WTC11 (cell line): ENCODE measurements around the gene SOX5. TPM values are rescaled to one million over a fixed set of nuclear protein-coding genes. Genes with fewer than 3 reads are reported as not detected.
A peak's percentile ranks its signal among the peaks of the same experiment; 100 is the strongest.

Experiments
- ATAC-seq: fragments of 200-7000 bp; cut with Tn5 transposase; 2 replicates; pipeline ENCODE4 v1.10.0; 2021; ENCODE audit warnings: mild to moderate bottlenecking, moderate library complexity
- CTCF ChIA-PET: fragments of 300-600 bp; sonication (Branson Sonifier 250); formaldehyde crosslinking; loops from one replicate; lab custom pipeline; 2021; ENCODE audit warnings: antibody characterized with exemption; lab: Charles Lee
- POLR2A ChIA-PET: fragments of 350-600 bp; sonication (Branson Sonifier 250); formaldehyde crosslinking; loops from one replicate; lab custom pipeline; 2021; ENCODE audit warnings: antibody characterized with exemption; lab: Charles Lee
- DNase-seq: peaks from one replicate; pipeline ENCODE4 v3.0.0; 2021; ENCODE audit warnings: low spot score
- H3K27ac Mint-ChIP-seq: 2 replicates; pipeline ENCODE4 v1.8.0; 2021; ENCODE audit warnings: mixed read lengths
- H3K27me3 Mint-ChIP-seq: 2 replicates; pipeline ENCODE4 v1.8.0; 2021; ENCODE audit warnings: low read depth, mild to moderate bottlenecking, moderate library complexity, mixed read lengths
- H3K36me3 Mint-ChIP-seq: 2 replicates; pipeline ENCODE4 v1.8.0; 2021; ENCODE audit warnings: mixed read lengths
- H3K4me1 Mint-ChIP-seq: 2 replicates; pipeline ENCODE4 v1.8.0; 2022; ENCODE audit warnings: mixed read lengths
- H3K4me3 Mint-ChIP-seq: 2 replicates; pipeline ENCODE4 v1.8.0; 2021; ENCODE audit warnings: mild to moderate bottlenecking, moderate library complexity, mixed read lengths
- H3K9me3 Mint-ChIP-seq: 2 replicates; pipeline ENCODE4 v1.8.0; 2021; ENCODE audit warnings: mixed read lengths
- CREB1 ChIP-seq: sonication (generic); formaldehyde crosslinking; IDR thresholded peaks from 2 replicates; pipeline ENCODE4 v1.8.0; 2023; ENCODE audit warnings: mild to moderate bottlenecking, missing genetic modification reagents
- ELF4 ChIP-seq: sonication (generic); formaldehyde crosslinking; IDR thresholded peaks from 2 replicates; pipeline ENCODE4 v1.8.1; 2022; ENCODE audit warnings: low read depth, mild to moderate bottlenecking, moderate library complexity, missing genetic modification reagents
- MXD4 ChIP-seq: fragments of 250-450 bp; sonication (Bioruptor Pico); IDR thresholded peaks from 2 replicates; pipeline ENCODE4 v1.8.0; 2021; ENCODE audit warnings: mild to moderate bottlenecking, moderate library complexity, borderline replicate concordance
- NFE2L1 ChIP-seq: sonication (generic); formaldehyde crosslinking; IDR thresholded peaks from 2 replicates; pipeline ENCODE4 v1.8.1; 2023; ENCODE audit warnings: missing genetic modification reagents
- NR1H2 ChIP-seq: sonication (generic); formaldehyde crosslinking; IDR thresholded peaks from 2 replicates; pipeline ENCODE4 v1.9.0; 2021; ENCODE audit warnings: mild to moderate bottlenecking, moderate library complexity, missing genetic modification reagents
- OVOL2 ChIP-seq: fragments of 250-450 bp; sonication (Bioruptor Pico); IDR thresholded peaks from 2 replicates; pipeline ENCODE4 v1.9.0; 2021; ENCODE audit warnings: mild to moderate bottlenecking, borderline replicate concordance
- RORB ChIP-seq: fragments of 250-450 bp; sonication (Bioruptor Pico); IDR thresholded peaks from 2 replicates; pipeline ENCODE4 v1.9.0; 2021; ENCODE audit warnings: mild to moderate bottlenecking
- SOX15 ChIP-seq: fragments of 250-450 bp; sonication (Bioruptor Pico); IDR thresholded peaks from 2 replicates; pipeline ENCODE4 v1.9.0; 2021; ENCODE audit warnings: mild to moderate bottlenecking
- TEAD1 ChIP-seq: sonication (generic); formaldehyde crosslinking; IDR thresholded peaks from 2 replicates; pipeline ENCODE4 v1.8.0; 2022; ENCODE audit warnings: mild to moderate bottlenecking, missing genetic modification reagents
- TP53 ChIP-seq: sonication (generic); formaldehyde crosslinking; IDR thresholded peaks from 2 replicates; pipeline ENCODE4 v1.8.1; 2023; ENCODE audit warnings: mild to moderate bottlenecking, missing genetic modification reagents
- ZNF121 ChIP-seq: sonication (generic); formaldehyde crosslinking; IDR thresholded peaks from 2 replicates; pipeline ENCODE4 v1.8.0; 2023; ENCODE audit warnings: missing genetic modification reagents
- ZNF232 ChIP-seq: sonication (generic); formaldehyde crosslinking; IDR thresholded peaks from 2 replicates; pipeline ENCODE4 v1.8.0; 2022; ENCODE audit warnings: mild to moderate bottlenecking, missing genetic modification reagents
- ZNF396 ChIP-seq: fragments of 250-450 bp; sonication (Bioruptor Pico); IDR thresholded peaks from 2 replicates; pipeline ENCODE4 v1.8.0; 2021; ENCODE audit warnings: mild to moderate bottlenecking, moderate library complexity, borderline replicate concordance
- ZNF423 ChIP-seq: fragments of 250-450 bp; sonication (Bioruptor Pico); IDR thresholded peaks from 2 replicates; pipeline ENCODE4 v2.1.2; 2022; ENCODE audit warnings: mild to moderate bottlenecking, moderate library complexity
- total RNA-seq: library from RNA; stranded (reverse); gene quantifications from 3 replicates; pipeline ENCODE4 v1.2.3, GENCODE V29; 2021
- TF ChIP-seq, protein P1 (sequence below): fragments of 250-450 bp; sonication (Bioruptor Pico); IDR thresholded peaks from 2 replicates; pipeline ENCODE4 v1.8.0; 2021; ENCODE audit warnings: mild to moderate bottlenecking
- TF ChIP-seq, protein P2 (sequence below): sonication (generic); formaldehyde crosslinking; IDR thresholded peaks from 2 replicates; pipeline ENCODE4 v1.8.0; 2022; ENCODE audit warnings: missing genetic modification reagents
- TF ChIP-seq, protein P3 (sequence below): sonication (generic); formaldehyde crosslinking; IDR thresholded peaks from 2 replicates; pipeline ENCODE4 v1.8.0; 2022; ENCODE audit warnings: mild to moderate bottlenecking, missing genetic modification reagents
- TF ChIP-seq, protein P4 (sequence below): sonication (generic); formaldehyde crosslinking; conservative IDR thresholded peaks from 2 replicates; pipeline ENCODE4 v1.8.1; 2022; ENCODE audit warnings: mild to moderate bottlenecking, missing genetic modification reagents
- TF ChIP-seq, protein P5 (sequence below): sonication (generic); formaldehyde crosslinking; IDR thresholded peaks from 2 replicates; pipeline ENCODE4 v1.8.1; 2022; ENCODE audit warnings: low read depth, missing genetic modification reagents, borderline replicate concordance
- TF ChIP-seq, protein P6 (sequence below): sonication (generic); formaldehyde crosslinking; IDR thresholded peaks from 2 replicates; pipeline ENCODE4 v1.8.1; 2023; ENCODE audit warnings: mild to moderate bottlenecking, missing genetic modification reagents, moderate library complexity

Gene SOX5
- total RNA-seq, 1 experiment from 2014 or later = 2.3 TPM

DNA sequence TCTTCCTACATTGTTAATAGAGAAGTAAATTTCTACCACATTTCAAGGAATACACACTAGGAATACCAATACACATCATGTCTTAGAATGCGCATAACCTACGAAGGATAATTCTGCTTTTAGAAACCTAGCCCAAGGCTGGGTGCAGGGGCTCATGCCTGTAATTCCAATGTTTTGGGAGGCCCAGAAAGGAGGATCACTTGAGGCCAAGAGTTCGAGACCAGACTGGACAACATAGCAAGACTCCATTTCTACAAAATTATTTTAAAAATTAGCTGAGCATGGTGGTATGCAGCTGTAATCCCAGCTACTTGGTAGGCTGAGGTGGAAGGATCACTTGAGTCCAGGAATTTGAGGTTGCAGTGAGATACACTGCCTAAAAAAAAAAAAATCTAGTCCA is 206.9 kb downstream of the SOX5 start:
- no peaks in the 10 kb centered on the region; the same call in 1 of the 2 replicates for H3K36me3 Mint-ChIP-seq
- H3K4me3 Mint-ChIP-seq = no peak overlapping the region
- H3K9me3 Mint-ChIP-seq = peaks cover 13% of the 10 kb centered on the region
- H3K4me1 Mint-ChIP-seq = peaks cover 21% of the 10 kb centered on the region
- ATAC-seq (no peak), DNase-seq (no peak)
- no peak for TF ChIP-seq NFE2L1 (CRISPR knock-in tag)
- peak; percentile 78 for TF ChIP-seq ZNF121 (CRISPR knock-in tag)
- H3K27ac Mint-ChIP-seq = no peak overlapping the region
- CTCF ChIA-PET = no interaction called here
- no peaks in the 10 kb centered on the region for H3K27me3 Mint-ChIP-seq
- POLR2A ChIA-PET = interaction anchor here (0.8 kb wide), 1 partner anchor 15 kb away, joined by 4 read pairs; no protein-coding TSS in a partner anchor

DNA sequence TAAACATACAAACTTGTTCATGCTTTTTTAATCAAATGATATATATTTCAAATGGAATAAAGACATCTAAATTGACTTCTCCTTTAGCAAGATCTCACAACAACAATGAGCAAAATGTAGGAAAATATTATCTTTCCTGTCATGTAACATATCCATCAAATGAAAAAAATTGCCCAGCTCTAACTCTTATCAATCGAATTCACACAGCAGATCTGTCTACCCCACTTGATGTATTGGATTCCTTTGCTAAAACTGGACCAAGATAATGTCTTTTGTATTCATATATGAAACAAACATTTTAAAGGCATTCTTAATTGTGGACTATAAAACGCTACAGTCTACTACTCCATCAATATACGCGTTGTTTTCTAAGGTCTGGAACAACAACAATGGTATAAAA is 218.0 kb downstream of the SOX5 start:
- H3K4me1 Mint-ChIP-seq = no peaks in the 10 kb centered on the region
- H3K27me3 Mint-ChIP-seq = no peaks in the 10 kb centered on the region
- H3K9me3 Mint-ChIP-seq = no peaks in the 10 kb centered on the region
- ChIA-PET POLR2A (no interaction called here), CTCF (no interaction called here)
- ATAC-seq (no peak), DNase-seq (no peak)
- H3K4me3 Mint-ChIP-seq = no peak overlapping the region
- no peaks in the 10 kb centered on the region for H3K36me3 Mint-ChIP-seq
- TF ChIP-seq RORB = no peak
- TF ChIP-seq, protein P1, sequence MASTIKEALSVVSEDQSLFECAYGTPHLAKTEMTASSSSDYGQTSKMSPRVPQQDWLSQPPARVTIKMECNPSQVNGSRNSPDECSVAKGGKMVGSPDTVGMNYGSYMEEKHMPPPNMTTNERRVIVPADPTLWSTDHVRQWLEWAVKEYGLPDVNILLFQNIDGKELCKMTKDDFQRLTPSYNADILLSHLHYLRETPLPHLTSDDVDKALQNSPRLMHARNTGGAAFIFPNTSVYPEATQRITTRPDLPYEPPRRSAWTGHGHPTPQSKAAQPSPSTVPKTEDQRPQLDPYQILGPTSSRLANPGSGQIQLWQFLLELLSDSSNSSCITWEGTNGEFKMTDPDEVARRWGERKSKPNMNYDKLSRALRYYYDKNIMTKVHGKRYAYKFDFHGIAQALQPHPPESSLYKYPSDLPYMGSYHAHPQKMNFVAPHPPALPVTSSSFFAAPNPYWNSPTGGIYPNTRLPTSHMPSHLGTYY (CRISPR knock-in tag) = no peak
- TF ChIP-seq NR1H2 (CRISPR knock-in tag) = no peak
- TF ChIP-seq ZNF232 (CRISPR knock-in tag) = no peak
- TF ChIP-seq, protein P2, sequence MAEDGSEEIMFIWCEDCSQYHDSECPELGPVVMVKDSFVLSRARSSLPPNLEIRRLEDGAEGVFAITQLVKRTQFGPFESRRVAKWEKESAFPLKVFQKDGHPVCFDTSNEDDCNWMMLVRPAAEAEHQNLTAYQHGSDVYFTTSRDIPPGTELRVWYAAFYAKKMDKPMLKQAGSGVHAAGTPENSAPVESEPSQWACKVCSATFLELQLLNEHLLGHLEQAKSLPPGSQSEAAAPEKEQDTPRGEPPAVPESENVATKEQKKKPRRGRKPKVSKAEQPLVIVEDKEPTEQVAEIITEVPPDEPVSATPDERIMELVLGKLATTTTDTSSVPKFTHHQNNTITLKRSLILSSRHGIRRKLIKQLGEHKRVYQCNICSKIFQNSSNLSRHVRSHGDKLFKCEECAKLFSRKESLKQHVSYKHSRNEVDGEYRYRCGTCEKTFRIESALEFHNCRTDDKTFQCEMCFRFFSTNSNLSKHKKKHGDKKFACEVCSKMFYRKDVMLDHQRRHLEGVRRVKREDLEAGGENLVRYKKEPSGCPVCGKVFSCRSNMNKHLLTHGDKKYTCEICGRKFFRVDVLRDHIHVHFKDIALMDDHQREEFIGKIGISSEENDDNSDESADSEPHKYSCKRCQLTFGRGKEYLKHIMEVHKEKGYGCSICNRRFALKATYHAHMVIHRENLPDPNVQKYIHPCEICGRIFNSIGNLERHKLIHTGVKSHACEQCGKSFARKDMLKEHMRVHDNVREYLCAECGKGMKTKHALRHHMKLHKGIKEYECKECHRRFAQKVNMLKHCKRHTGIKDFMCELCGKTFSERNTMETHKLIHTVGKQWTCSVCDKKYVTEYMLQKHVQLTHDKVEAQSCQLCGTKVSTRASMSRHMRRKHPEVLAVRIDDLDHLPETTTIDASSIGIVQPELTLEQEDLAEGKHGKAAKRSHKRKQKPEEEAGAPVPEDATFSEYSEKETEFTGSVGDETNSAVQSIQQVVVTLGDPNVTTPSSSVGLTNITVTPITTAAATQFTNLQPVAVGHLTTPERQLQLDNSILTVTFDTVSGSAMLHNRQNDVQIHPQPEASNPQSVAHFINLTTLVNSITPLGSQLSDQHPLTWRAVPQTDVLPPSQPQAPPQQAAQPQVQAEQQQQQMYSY (CRISPR knock-in tag) = no peak
- TF ChIP-seq ZNF423 (CRISPR knock-in tag) = no peak
- TF ChIP-seq, protein P3, sequence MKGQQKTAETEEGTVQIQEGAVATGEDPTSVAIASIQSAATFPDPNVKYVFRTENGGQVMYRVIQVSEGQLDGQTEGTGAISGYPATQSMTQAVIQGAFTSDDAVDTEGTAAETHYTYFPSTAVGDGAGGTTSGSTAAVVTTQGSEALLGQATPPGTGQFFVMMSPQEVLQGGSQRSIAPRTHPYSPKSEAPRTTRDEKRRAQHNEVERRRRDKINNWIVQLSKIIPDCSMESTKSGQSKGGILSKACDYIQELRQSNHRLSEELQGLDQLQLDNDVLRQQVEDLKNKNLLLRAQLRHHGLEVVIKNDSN = no peak
- no peak for TF ChIP-seq MXD4 (CRISPR knock-in tag)
- TF ChIP-seq SOX15 = no peak
- no peak overlapping the region for H3K27ac Mint-ChIP-seq

DNA sequence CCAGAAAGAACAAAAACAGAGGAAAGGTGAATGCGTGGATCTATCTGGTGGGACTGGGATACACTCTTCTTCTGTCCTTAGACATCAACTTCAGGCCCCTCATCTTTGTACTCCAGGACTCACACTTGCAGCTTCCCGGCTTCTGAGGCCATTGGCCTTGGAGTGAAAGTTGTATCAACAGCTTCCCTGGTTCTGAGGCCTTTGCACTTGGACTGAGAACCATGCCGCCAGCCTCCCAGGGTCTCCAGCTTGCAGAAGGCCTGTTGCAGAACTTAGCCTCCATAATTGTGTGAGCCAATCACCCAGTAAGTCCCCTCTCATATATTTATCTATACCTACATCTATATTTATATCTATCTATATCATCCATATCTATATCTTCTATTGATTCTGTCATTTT is 218.4 kb downstream of the SOX5 start:
- Mint-ChIP-seq H3K27ac (no peak overlapping the region), H3K4me1 (no peaks in the 10 kb centered on the region), H3K4me3 (no peak overlapping the region), H3K36me3 (no peaks in the 10 kb centered on the region), H3K9me3 (no peaks in the 10 kb centered on the region)
- no peak for ATAC-seq
- no peak for DNase-seq
- POLR2A ChIA-PET = no interaction called here
- CTCF ChIA-PET = no interaction called here
- TF ChIP-seq CREB1 (CRISPR knock-in tag) (no peak), OVOL2 (CRISPR knock-in tag) (no peak)
- TF ChIP-seq, protein P4, sequence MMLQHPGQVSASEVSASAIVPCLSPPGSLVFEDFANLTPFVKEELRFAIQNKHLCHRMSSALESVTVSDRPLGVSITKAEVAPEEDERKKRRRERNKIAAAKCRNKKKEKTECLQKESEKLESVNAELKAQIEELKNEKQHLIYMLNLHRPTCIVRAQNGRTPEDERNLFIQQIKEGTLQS (CRISPR knock-in tag) = no peak
- TF ChIP-seq, all 79 proteins: peak for 0
- no peaks in the 10 kb centered on the region for H3K27me3 Mint-ChIP-seq

DNA sequence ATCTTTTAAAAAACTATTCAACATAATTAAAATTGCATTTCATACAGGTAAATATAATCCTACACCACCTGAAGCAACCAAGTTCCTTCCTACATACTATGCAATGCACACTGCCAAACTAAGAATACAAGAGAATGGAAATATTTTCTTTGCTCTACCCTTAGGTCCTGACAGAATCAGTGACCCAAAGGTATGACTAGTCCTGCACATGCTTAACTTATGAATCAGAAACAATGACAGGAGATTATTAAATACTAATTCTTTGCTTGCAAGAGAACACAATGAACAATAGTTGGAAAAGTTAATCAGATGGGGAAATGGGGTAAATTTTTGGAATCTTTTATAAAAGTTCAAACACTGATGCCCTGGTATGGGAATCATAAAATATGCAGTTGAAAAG is 220.1 kb downstream of the SOX5 start:
- POLR2A ChIA-PET = no interaction called here
- Mint-ChIP-seq H3K4me3 (no peak overlapping the region), H3K36me3 (no peaks in the 10 kb centered on the region), H3K9me3 (peaks cover 9% of the 10 kb centered on the region), H3K27me3 (no peaks in the 10 kb centered on the region), H3K4me1 (no peaks in the 10 kb centered on the region), H3K27ac (no peak overlapping the region)
- ATAC-seq (no peak), DNase-seq (no peak)
- CTCF ChIA-PET = no interaction called here
- no peak for TF ChIP-seq TP53 (CRISPR knock-in tag)
- no peak for TF ChIP-seq TEAD1 (CRISPR knock-in tag)
- TF ChIP-seq, protein P5, sequence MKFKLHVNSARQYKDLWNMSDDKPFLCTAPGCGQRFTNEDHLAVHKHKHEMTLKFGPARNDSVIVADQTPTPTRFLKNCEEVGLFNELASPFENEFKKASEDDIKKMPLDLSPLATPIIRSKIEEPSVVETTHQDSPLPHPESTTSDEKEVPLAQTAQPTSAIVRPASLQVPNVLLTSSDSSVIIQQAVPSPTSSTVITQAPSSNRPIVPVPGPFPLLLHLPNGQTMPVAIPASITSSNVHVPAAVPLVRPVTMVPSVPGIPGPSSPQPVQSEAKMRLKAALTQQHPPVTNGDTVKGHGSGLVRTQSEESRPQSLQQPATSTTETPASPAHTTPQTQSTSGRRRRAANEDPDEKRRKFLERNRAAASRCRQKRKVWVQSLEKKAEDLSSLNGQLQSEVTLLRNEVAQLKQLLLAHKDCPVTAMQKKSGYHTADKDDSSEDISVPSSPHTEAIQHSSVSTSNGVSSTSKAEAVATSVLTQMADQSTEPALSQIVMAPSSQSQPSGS (CRISPR knock-in tag) = no peak
- TF ChIP-seq, protein P6, sequence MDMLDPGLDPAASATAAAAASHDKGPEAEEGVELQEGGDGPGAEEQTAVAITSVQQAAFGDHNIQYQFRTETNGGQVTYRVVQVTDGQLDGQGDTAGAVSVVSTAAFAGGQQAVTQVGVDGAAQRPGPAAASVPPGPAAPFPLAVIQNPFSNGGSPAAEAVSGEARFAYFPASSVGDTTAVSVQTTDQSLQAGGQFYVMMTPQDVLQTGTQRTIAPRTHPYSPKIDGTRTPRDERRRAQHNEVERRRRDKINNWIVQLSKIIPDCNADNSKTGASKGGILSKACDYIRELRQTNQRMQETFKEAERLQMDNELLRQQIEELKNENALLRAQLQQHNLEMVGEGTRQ (CRISPR knock-in tag) = no peak
- TF ChIP-seq, protein P4 (CRISPR knock-in tag) = no peak
- TF ChIP-seq ZNF396 (CRISPR knock-in tag) = no peak
- TF ChIP-seq ZNF121 (CRISPR knock-in tag) = no peak
- TF ChIP-seq ELF4 (CRISPR knock-in tag) = no peak
